Fibroblast of the aortic adventitia (primary cell): ENCODE results near the gene TMEM215. TPM values are rescaled to one million over a fixed set of nuclear protein-coding genes. Genes with fewer than 3 reads are reported as not detected.
"Not testable (repeated sequence)": the region's sequence is repeated elsewhere in the genome, so short reads cannot be mapped to it uniquely, and the experiment has no call there.

ENCODE experiments used
- DNase-seq: peaks from one replicate; pipeline ENCODE4 v3.0.0-alpha.2; 2010; ENCODE audit warnings: low read depth
- H3K4me3 ChIP-seq: 2 replicates; pipeline ENCODE4 v1.5.1; 2011; ENCODE audit warnings: low read depth, mild to moderate bottlenecking, control low read depth, low read length, moderate library complexity
- CTCF ChIP-seq: IDR thresholded peaks from 2 replicates; pipeline ENCODE4 v1.5.1; 2011; ENCODE audit warnings: mild to moderate bottlenecking, low read length, control low read depth, inconsistent platforms; ENCODE audit not compliant: insufficient read depth
- total RNA-seq: library from RNA; depleted of rRNA; stranded (reverse); fragments of >200 nt; gene quantifications from 2 replicates; pipeline ENCODE4 v1.2.3, GENCODE V29; 2012; ENCODE audit warnings: low replicate concordance

TMEM215 gene
- total RNA-seq, 1 donor, result not detected

GRCh38 chr9:32748013-32748412, 35.3 kb upstream of the TMEM215 start:
- no peak overlapping the region for H3K4me3 ChIP-seq
- no peak for DNase-seq
- no peak for TF ChIP-seq CTCF

GRCh38 chr9:32755730-32756129, 27.6 kb upstream of the TMEM215 start:
- no peak for DNase-seq
- no peak overlapping the region for H3K4me3 ChIP-seq
- TF ChIP-seq CTCF, result no peak

GRCh38 chr9:32764139-32764538, 19.2 kb upstream of the TMEM215 start:
- H3K4me3 ChIP-seq, result no peak overlapping the region
- DNase-seq, result no peak
- no peak for TF ChIP-seq CTCF

GRCh38 chr9:32775283-32775682, 8.1 kb upstream of the TMEM215 start:
- no peak overlapping the region for H3K4me3 ChIP-seq
- no peak for DNase-seq
- TF ChIP-seq CTCF, result no peak

GRCh38 chr9:32776201-32776600, 7.1 kb upstream of the TMEM215 start:
- no peak for DNase-seq
- no peak for TF ChIP-seq CTCF
- H3K4me3 ChIP-seq, result no peak overlapping the region

GRCh38 chr9:32782476-32783167, 718 bp upstream of the TMEM215 start:
- TF ChIP-seq CTCF, result no peak
- no peak overlapping the region for H3K4me3 ChIP-seq
- DNase-seq, result no peak

GRCh38 chr9:32787816-32788215, 4.5 kb downstream of the TMEM215 start:
- TF ChIP-seq CTCF, result no peak
- no peak for DNase-seq
- H3K4me3 ChIP-seq, result no peak overlapping the region

GRCh38 chr9:32796015-32796414, 12.7 kb downstream of the TMEM215 start:
- not testable (repeated sequence) for H3K4me3 ChIP-seq, DNase-seq
